COLO829 (cell line): ENCODE measurements around the gene TIE1.
A peak's percentile ranks its signal among the peaks of the same experiment; 100 is the strongest.

Source experiments
- DNase-seq: peaks from one replicate; pipeline ENCODE4 v3.0.0; 2012; ENCODE audit warnings: low spot score

The TIE1 gene

GRCh38 chr1:43293896-43294760 is 6.7 kb upstream of the TIE1 start:
- DNase-seq: no peak

GRCh38 chr1:43294761-43295160 is 6.0 kb upstream of the TIE1 start:
- DNase-seq: no peak

- no peak for DNase-seq
These were observed 4.6 kb upstream of the TIE1 start for GRCh38 chr1:43296207-43296606.

GRCh38 chr1:43298055-43298454 is 2.7 kb upstream of the TIE1 start:
- DNase-seq: no peak

- no peak for DNase-seq
These were observed 1.7 kb upstream of the TIE1 start for GRCh38 chr1:43299101-43299500.

GRCh38 chr1:43302201-43302600 is 1.4 kb downstream of the TIE1 start:
- DNase-seq: peak; percentile 42

GRCh38 chr1:43302721-43303470 is 2.1 kb downstream of the TIE1 start:
- no peak for DNase-seq

- no peak for DNase-seq
These were observed 2.9 kb downstream of the TIE1 start for GRCh38 chr1:43303471-43304313.

- no peak for DNase-seq
These were observed 3.5 kb downstream of the TIE1 start for GRCh38 chr1:43304314-43304681.

GRCh38 chr1:43304771-43305300 is 4.1 kb downstream of the TIE1 start:
- DNase-seq: no peak

GRCh38 chr1:43305461-43305860 is 4.7 kb downstream of the TIE1 start:
- DNase-seq: no peak

- no peak for DNase-seq
These were observed 5.3 kb downstream of the TIE1 start for GRCh38 chr1:43305926-43306687.

GRCh38 chr1:43306688-43307457 is 6.1 kb downstream of the TIE1 start:
- DNase-seq: no peak

GRCh38 chr1:43307458-43308158 is 6.8 kb downstream of the TIE1 start:
- no peak for DNase-seq

GRCh38 chr1:43308635-43309404 is 8.0 kb downstream of the TIE1 start:
- DNase-seq: no peak

GRCh38 chr1:43309405-43310025 is 8.7 kb downstream of the TIE1 start:
- DNase-seq: no peak

GRCh38 chr1:43311521-43311920 is 10.7 kb downstream of the TIE1 start:
- DNase-seq: no peak

GRCh38 chr1:43312212-43312623 is 11.4 kb downstream of the TIE1 start:
- no peak for DNase-seq
